Activated B cell treated with CpG ODN at 0.5 μM for 24 hours (primary cell): ENCODE results near the gene ODAD4. TPM values are rescaled to one million over a fixed set of nuclear protein-coding genes. Genes with fewer than 3 reads are reported as not detected.

ENCODE experiments used
- ATAC-seq: fragments of 200-7000 bp; cut with Tn5 transposase; one replicate; pipeline ENCODE4 v1.10.0; 2021; ENCODE audit warnings: low read depth, mild to moderate bottlenecking, moderate library complexity
- CTCF ChIA-PET: fragments of 350-600 bp; sonication (Branson Sonifier 250); formaldehyde crosslinking; loops from one replicate; lab custom pipeline; 2021; ENCODE audit warnings: antibody characterized with exemption; lab: Charles Lee
- POLR2A ChIA-PET: fragments of 350-600 bp; sonication (Branson Sonifier 250); formaldehyde crosslinking; loops from one replicate; lab custom pipeline; 2021; ENCODE audit warnings: antibody characterized with exemption; lab: Charles Lee
- DNase-seq: peaks from one replicate; pipeline ENCODE4 v3.0.0; 2022
- H3K27ac Mint-ChIP-seq: one replicate; pipeline ENCODE4 v1.8.0; 2020; ENCODE audit warnings: mixed read lengths
- H3K27me3 Mint-ChIP-seq: one replicate; pipeline ENCODE4 v1.8.0; 2021; ENCODE audit warnings: mixed read lengths
- H3K36me3 Mint-ChIP-seq: one replicate; pipeline ENCODE4 v1.8.0; 2021; ENCODE audit warnings: low read depth, mixed read lengths
- H3K4me1 Mint-ChIP-seq: one replicate; pipeline ENCODE4 v1.8.0; 2021; ENCODE audit warnings: mixed read lengths
- H3K4me3 Mint-ChIP-seq: one replicate; pipeline ENCODE4 v1.8.0; 2020; ENCODE audit warnings: mild to moderate bottlenecking, mixed read lengths
- H3K9me3 Mint-ChIP-seq: one replicate; pipeline ENCODE4 v1.8.0; 2020; ENCODE audit warnings: mixed read lengths
- intact Hi-C: fragments of 100-400 bp; cut with micrococcal nuclease; formaldehyde crosslinking; loops from one replicate; pipeline ENCODE4 v1.15.1; 2024
- total RNA-seq: library from RNA; stranded (reverse); gene quantifications from 2 replicates; pipeline ENCODE4 v1.2.3, GENCODE V29; 2022
- TF ChIP-seq, protein P1 (sequence below): fragments of 200-600 bp; IDR thresholded peaks from one replicate; pipeline ENCODE4 v1.8.0; 2022; ENCODE audit warnings: antibody characterized with exemption, mild to moderate bottlenecking

The ODAD4 gene
- total RNA-seq, 1 donor from 2014 or later, result 1.1 TPM

DNA sequence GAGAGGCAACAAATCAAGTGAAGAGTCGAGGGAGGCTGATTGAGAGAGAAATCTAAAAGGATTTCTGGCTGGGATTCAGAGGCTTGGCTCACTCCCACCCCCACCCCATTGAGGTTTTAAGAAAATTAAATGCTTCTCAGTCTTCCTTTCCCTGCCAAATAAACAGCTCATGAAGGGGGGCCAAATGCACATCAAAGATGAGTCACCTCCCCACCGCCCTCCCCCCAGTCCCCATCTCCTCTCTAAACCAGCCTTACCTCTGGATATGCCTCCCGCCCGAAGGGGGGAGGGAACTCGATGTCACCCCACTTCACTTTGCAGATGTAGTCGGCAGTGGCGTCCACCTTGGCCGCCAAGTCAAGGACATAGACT lies 23.2 kb upstream of the ODAD4 start:
- Mint-ChIP-seq H3K27me3 (no peaks in the 10 kb centered on the region), H3K9me3 (no peaks in the 10 kb centered on the region), H3K27ac (no peak overlapping the region), H3K4me3 (no peak overlapping the region), H3K4me1 (no peaks in the 10 kb centered on the region), H3K36me3 (peaks cover 87% of the 10 kb centered on the region)
- ChIA-PET CTCF (no interaction called here), POLR2A (no interaction called here)
- TF ChIP-seq, protein P1, sequence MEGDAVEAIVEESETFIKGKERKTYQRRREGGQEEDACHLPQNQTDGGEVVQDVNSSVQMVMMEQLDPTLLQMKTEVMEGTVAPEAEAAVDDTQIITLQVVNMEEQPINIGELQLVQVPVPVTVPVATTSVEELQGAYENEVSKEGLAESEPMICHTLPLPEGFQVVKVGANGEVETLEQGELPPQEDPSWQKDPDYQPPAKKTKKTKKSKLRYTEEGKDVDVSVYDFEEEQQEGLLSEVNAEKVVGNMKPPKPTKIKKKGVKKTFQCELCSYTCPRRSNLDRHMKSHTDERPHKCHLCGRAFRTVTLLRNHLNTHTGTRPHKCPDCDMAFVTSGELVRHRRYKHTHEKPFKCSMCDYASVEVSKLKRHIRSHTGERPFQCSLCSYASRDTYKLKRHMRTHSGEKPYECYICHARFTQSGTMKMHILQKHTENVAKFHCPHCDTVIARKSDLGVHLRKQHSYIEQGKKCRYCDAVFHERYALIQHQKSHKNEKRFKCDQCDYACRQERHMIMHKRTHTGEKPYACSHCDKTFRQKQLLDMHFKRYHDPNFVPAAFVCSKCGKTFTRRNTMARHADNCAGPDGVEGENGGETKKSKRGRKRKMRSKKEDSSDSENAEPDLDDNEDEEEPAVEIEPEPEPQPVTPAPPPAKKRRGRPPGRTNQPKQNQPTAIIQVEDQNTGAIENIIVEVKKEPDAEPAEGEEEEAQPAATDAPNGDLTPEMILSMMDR, result no peak
- DNase-seq, result no peak
- intact Hi-C loops, result no loop called here
- ATAC-seq, result no peak

DNA sequence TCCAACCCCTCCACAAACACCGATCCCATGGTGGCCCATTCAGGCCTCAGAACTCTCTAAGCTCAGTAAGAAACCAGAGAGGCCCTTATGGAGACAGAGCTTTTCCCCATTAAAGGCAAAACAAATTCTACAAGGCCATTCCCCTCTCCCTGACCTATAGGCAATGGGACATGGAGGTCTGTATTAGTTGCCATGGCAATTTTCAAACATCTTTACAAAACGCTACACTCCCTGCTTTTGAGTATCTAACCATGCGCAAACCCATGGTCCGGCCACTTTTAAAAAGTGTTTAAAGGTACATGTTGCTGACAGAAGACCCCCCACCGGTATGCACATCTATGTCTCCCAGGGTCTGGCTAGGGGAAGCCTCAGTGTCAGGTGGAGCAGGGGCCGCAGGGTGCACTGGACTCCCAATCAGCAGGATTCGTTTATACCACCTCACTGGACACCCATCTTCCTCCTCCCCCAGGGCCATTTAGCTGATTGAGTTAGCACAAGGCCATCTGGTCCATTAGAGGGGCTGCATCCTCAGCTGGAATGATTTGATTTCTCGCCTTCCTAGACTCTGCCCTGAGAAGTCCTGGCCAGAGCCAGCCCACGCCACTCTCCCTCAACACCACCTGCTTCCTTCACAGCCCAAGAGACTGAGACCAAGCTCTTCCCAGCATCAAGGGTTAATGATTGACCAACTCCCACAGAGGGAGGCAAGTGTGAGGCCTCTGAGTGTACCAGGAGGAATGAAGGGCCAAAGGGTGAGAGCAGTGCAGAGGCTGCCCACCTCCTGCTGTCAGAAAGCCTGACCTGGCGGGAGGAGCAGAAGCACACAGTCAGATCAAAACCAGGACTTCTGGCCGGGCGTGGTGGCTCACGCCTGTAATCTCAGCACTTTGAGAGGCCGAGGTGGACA lies 22.5 kb upstream of the ODAD4 start:
- Mint-ChIP-seq H3K4me1 (no peaks in the 10 kb centered on the region), H3K27ac (no peak overlapping the region), H3K27me3 (no peaks in the 10 kb centered on the region), H3K4me3 (no peak overlapping the region), H3K36me3 (peaks cover 89% of the 10 kb centered on the region), H3K9me3 (no peaks in the 10 kb centered on the region)
- CTCF ChIA-PET, result no interaction called here
- ATAC-seq (no peak), DNase-seq (no peak)
- TF ChIP-seq, protein P1, result no peak
- intact Hi-C loops, result no loop called here
- POLR2A ChIA-PET, result interaction anchor here (0.6 kb wide), 1 partner anchor 125 kb away, joined by 5 read pairs; no protein-coding TSS in a partner anchor

DNA sequence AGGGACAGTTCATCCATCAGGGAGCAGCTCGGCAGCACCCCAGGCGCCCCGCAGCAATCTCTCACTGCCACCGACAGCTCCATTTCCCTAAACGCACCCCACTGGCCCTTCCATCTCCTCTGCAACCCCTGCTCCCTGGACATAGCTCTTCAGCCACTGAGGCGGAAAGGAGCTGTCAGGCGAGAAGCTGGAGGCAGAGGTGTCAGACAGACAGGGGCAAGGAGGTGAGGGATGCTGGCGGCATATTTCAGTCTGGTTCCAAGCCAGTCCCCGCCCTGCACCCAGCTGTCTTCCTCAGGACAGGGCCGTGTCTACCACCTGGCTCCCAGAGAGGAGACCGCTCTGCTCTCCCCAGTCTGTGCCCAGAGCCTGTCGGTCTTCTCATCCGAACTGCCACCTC lies 21.3 kb upstream of the ODAD4 start:
- Mint-ChIP-seq H3K4me1 (peaks cover 5% of the 10 kb centered on the region), H3K27me3 (no peaks in the 10 kb centered on the region), H3K9me3 (no peaks in the 10 kb centered on the region), H3K4me3 (no peak overlapping the region), H3K36me3 (peaks cover 93% of the 10 kb centered on the region), H3K27ac (no peak overlapping the region)
- DNase-seq (no peak), ATAC-seq (no peak)
- TF ChIP-seq, protein P1, result no peak
- intact Hi-C loops, result no loop called here
- ChIA-PET POLR2A (interaction anchor here (0.6 kb wide), 1 partner anchor 126 kb away, joined by 5 read pairs; no protein-coding TSS in a partner anchor), CTCF (no interaction called here)

DNA sequence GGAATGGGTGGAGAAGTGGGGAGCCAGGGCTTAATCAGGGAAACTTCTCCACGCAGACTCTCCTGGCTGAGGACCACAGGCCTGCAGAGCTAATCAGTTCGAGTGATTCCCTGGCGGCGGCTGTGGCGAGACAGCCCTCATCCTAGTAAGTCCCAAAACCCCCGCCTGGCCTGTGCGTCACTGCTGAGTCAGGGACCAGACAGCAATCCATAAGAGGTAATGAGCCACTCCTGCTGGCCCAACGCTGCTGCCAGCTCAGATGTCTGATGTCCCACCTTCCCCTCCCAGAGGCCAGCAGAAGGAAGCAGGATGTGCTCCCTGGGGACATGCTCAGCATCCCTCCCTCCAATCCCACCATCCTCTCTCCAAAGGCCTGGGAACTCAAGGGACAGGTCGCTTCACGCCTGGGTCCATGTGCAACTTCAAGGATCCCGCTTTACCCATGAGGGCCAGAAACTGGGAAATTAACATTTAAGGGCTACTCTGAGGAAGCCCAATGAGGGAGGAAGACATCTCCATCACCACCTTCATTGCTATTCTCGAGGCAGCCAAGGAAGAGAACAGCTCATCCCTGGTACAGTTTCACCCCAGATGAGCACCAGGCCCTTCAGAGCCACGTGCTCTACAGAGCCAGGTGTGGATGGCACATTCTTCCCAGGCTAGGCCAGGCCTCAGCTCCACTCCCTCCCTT lies 19.6 kb upstream of the ODAD4 start:
- TF ChIP-seq, protein P1, result no peak
- intact Hi-C loops, result no loop called here
- ATAC-seq (no peak), DNase-seq (no peak)
- Mint-ChIP-seq H3K36me3 (peaks cover 79% of the 10 kb centered on the region), H3K27ac (no peak overlapping the region), H3K4me1 (peaks cover 14% of the 10 kb centered on the region), H3K4me3 (no peak overlapping the region), H3K27me3 (no peaks in the 10 kb centered on the region), H3K9me3 (no peaks in the 10 kb centered on the region)
- CTCF ChIA-PET, result no interaction called here
- POLR2A ChIA-PET, result interaction anchor here (0.6 kb wide), 1 partner anchor 42 kb away, joined by 7 read pairs; no protein-coding TSS in a partner anchor

DNA sequence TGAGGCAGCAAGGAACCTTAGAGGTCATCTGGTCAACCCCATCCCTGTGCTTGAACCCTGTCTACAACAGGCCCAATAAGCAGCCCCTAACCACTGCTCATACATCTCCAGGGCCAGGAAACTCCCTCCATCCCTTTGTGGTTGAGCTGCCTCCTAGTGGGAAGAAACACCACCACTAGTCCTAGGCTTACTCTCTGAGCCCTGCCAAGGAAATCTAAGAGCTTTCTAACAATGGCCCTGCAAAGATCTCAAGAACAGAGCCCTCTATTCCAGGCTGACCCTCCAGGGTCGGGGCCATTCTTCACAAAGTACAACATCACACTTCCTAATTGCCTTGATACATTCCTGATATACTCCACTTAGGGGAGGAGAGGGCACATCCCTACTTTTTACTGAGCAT lies 17.5 kb upstream of the ODAD4 start:
- no peak overlapping the region for H3K4me3 Mint-ChIP-seq
- ChIA-PET POLR2A (no interaction called here), CTCF (no interaction called here)
- intact Hi-C loops, result no loop called here
- TF ChIP-seq, protein P1, result no peak
- DNase-seq (no peak), ATAC-seq (no peak)
- peaks cover 65% of the 10 kb centered on the region for H3K36me3 Mint-ChIP-seq
- H3K27ac Mint-ChIP-seq, result no peak overlapping the region
- H3K27me3 Mint-ChIP-seq, result no peaks in the 10 kb centered on the region
- no peaks in the 10 kb centered on the region for H3K9me3 Mint-ChIP-seq
- peaks cover 26% of the 10 kb centered on the region for H3K4me1 Mint-ChIP-seq
